Measurements from ENCODE around the gene OPN5. TPM values are rescaled to one million over a fixed set of nuclear protein-coding genes. Genes with fewer than 3 reads are reported as not detected.
"Not testable (repeated sequence)": the region's sequence is repeated elsewhere in the genome, so short reads cannot be mapped to it uniquely, and the experiment has no call there.

Gene OPN5, protein sequence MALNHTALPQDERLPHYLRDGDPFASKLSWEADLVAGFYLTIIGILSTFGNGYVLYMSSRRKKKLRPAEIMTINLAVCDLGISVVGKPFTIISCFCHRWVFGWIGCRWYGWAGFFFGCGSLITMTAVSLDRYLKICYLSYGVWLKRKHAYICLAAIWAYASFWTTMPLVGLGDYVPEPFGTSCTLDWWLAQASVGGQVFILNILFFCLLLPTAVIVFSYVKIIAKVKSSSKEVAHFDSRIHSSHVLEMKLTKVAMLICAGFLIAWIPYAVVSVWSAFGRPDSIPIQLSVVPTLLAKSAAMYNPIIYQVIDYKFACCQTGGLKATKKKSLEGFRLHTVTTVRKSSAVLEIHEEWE
- not detected in 2 replicates for total RNA-seq

DNA sequence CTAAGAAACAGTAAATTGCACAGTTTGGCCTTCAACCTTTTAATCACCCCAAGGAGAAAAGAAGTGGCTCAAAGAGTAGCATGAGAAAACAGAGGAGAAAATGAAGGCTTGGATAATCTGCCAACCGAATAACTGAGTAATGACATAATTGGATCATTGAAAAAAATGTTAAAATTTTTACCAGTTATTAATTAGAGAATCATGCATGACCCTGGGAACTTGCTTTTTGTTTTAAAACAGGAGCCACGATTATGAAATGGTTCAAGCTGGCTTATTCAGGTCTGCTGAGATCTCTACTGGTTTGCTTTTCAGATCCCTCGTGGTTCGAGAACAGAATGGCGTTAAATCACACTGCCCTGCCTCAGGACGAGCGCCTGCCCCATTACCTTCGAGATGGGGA is at the start of gene OPN5:
OPN5 (plus strand) TSS at position 301 of the 400 bp plus-strand sequence; CDS start at position 336, 35 bp downstream.
- no peak for DNase-seq (ENCODE audit: low read depth, low spot score)

DNA sequence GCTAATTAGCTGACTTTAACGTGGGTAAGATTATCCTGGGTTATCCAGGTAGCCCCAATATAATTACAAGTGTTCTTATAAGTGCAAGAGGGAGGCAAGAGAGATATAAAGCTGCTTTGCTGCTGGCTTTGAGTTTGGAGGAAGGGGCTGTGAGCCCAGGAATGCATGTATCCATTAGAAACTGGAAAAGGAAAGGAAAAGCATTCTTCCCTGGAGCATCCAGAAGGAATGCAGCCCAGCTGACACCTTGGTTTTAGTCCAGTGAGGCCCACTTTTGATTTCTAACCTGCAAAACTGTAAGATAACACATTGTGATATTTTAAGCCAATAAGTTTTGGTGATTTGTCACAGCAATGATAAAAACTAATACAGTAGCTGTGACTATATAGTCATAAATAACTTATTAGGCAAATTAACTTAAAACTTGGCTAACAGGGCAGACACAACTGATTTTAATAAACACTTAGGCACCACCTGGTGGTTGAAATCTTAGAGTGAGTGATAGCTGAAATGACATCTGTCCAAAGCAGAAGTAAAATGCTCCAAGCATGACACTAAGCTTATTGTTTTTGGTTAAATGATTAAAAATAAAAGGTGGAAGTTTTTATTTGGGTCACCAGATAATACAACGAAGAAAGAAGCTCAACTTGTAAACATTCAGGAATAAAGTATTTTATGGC is 47.8 kb upstream of the OPN5 start:
- DNase-seq (ENCODE audit: low read depth, low spot score): no peak

DNA sequence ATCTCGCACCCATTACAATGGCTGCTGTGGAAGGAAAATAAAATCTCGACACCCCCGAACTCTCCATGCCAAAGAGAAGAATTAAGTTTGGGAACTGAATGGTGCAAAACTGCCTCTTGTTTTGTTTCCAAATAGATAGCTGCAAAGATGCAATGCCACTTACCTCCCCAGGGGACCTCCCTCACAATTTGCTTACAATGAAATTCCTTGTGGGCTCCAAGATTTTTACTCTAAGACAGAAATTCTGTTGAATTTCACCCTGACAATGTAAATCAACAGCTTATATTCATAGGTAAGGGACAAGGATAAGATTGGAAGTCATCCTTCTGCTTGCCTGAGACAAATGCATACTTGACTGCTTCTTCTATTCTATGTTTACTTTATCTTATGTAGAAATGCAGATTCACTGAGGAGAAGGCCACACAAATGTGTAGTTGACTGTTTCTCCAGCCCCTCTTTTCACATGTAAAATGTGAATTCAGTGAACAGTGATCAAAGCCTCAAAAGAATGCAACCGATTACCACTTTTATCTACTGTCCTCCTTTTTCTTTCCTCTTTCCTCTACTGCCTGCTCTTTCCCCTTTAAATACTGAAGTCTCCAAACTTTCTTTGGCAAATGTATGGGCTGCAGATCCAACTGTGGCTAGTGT is 46.9 kb upstream of the OPN5 start:
- no peak for DNase-seq (ENCODE audit: low read depth, low spot score)

DNA sequence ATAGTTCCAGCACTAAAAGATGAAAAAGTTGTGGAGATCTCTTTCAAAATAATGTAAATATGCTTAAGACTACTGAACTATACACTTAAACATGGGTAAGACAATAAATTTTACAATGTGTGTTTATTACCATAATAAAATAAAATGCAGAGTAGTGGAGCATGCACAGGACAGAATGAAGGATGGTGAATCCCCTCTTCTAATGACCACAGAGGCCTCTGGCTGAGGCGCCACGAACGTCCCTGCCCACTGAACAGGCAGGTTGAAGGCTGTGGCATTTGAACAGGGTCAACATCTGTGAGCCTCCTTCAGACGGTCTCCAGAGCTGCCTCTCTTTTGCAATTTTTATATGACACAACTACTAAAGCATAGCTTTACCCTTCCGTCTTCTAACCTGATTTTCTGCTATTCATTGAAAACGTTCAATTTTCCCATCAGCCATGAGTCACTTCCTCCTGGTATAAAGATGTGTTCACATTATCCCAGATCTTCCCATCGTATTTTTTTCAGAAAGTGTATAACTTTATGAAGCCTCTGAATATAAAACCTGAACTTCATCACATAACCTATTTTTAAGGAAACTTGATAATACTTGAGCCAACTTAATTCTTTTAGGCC is 45.6 kb upstream of the OPN5 start:
- no peak for DNase-seq (ENCODE audit: low read depth, low spot score)

DNA sequence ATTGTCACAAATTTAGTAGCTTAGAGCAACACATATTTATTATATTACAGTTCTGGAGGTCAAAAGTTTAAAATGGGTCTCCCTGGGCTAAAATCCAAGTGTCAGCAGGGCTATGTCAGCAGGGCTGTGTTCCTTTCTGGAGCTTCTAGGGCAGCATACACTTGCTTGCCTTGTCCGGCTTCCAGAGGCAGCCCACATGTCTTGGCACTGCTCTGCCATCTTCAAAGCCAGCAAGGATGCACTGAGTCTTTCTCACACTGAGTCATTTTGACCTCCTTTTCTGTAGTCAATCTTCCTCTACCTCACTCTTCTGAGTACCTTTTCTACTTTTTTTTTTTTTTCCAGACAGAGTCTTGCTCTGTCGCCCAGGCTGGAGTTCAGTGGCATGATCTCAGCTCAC is 44.4 kb upstream of the OPN5 start:
- no peak for DNase-seq (ENCODE audit: low read depth, low spot score)

DNA sequence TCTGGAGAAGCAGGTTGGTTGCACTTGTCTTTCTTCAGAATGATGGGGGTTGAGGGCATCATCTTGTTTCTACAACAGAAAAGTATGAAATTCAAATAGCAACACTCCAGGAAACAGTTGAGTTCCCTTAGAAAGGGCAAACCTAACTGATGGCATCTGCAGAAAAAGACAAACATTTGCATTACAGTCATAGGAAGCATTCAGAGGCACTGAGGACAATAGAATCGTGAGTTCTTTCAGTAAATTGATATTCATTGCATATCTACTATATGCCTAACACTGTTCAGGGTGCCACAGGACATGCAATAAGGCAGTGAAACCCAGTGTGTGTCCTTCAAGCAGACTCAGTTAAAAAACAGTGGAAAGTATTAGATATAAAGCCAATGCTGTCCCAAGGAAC is 41.1 kb upstream of the OPN5 start:
- DNase-seq (ENCODE audit: low read depth, low spot score): no peak

DNA sequence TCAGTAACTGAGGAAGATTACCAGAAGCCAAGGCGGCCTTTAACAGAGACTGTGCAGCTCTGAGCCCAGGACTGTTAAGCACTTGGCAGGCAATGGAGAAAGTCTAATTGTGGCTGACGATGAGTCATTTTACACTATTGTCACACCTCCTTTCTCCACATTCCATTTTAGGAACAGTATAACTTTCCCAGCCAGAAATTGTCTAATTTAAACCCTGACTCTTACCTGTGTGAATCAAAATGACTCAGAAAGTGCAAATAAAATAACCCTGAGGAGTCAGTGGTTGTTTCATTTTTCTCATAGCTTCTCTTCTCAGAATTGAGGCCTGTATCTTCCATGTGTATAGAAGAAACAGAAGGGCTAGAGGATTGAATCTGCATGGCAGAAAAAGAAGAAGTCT is 40.0 kb upstream of the OPN5 start:
- DNase-seq (ENCODE audit: low read depth, low spot score): no peak

DNA sequence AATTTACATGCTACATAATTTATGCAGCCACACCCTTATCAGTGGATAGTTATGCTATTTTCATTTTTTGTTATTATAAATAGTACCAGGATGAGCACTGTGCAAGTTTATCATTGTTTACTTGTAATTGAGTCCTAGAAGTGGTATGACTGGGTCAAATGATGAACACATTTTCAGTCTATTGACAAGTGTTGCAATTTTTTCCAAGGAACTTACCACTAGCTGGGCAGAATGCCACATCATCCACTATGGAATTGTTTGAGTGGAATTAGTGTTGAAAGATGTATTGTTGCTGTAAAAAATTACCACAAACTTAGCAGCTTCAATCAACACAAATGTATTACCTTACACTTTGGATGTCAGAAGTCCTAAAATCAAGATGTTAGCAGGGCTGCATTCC is 38.1 kb upstream of the OPN5 start:
- no peak for DNase-seq (ENCODE audit: low read depth, low spot score)

DNA sequence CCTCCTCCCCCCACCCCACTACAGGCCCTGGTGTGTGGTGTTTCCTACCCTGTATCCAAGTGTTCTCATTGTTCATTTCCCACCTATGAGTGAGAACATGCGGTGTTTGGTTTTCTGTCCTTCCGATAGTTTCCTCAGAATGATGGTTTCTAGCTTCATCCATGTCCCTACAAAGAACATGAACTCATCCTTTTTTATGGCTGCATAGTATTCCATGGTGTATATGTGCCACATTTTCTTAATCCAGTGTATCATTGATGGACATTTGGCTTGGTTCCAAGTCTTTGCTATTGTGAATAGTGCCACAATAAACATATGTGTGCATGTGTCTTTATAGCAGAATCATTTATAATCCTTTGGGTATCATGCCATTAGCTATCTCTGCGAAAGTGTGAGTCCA is 36.6 kb upstream of the OPN5 start:
- DNase-seq (ENCODE audit: low read depth, low spot score): not testable (repeated sequence)

DNA sequence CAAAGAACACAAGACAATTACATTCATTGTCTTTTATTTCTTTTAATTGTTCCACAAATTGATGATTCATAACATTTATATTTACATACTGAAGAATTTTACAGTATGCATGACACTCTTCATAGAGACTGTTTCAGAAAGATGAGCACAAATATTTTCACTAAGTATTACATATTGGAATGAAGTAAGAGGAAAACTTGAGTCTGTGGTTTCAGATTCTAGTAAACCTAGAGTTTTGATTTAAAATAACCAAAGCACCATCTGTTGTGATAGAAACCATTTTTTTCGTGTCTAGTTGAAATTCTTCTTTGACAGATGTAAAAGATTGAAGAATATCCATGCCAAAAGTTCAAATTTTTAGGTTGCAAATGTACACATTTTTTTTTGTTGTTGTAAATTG is 32.1 kb upstream of the OPN5 start:
- no peak for DNase-seq (ENCODE audit: low read depth, low spot score)

DNA sequence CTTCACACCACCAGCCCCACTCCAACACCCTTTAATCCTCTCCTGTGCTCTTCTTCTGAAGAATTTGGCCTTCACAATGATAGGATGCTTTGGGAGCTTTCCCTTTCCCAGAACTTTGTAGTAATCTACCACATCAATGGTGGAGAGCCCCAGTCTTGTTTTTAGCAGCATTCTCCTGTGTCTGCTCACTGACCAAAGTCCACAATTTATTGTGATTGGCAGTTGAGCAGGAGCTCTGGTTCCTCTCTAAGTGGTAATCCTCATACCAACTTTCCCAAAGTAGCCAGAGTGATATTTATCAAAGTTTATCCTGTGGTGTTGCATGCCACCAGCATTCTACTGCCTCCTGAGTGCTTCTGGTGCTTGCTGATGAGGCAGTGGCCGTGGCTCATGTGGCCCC is 29.0 kb upstream of the OPN5 start:
- no peak for DNase-seq (ENCODE audit: low read depth, low spot score)

DNA sequence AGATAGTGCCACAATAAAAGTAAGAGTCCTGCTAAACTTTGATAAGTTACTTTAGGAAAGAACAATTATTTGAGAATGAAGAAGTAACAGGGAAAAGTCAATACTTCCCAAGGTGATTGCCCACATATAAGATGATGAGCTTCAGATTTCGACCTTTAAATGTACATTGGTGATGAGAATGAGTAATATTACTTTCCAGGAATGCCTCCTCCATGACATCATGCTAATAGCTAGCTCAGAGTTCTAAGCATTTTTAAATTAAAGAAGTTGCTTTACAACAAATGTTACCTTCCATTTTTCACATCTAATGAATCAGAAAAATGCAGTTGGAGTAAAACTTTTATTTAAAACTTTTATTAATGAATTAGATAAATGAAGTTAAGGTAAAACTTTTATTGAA is 22.5 kb upstream of the OPN5 start:
- DNase-seq (ENCODE audit: low read depth, low spot score): no peak

DNA sequence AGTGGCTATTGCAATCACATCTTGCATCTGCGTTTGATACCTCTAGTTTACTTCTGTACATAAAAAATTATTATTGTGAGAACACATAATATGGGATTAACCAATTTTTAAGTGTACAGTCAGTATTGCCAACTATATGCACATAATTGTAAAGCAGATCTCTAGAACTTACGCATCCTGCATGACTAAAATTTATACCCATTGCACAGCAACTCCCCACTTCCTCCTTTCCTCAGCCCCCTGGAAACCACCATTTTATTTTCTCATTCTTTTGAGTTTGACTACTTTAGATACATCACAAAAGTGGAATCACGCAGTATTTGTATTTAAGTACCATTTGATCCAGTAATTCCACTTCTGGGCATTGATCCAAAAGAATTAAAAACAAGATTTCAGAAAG is 19.3 kb upstream of the OPN5 start:
- DNase-seq (ENCODE audit: low read depth, low spot score): no peak

DNA sequence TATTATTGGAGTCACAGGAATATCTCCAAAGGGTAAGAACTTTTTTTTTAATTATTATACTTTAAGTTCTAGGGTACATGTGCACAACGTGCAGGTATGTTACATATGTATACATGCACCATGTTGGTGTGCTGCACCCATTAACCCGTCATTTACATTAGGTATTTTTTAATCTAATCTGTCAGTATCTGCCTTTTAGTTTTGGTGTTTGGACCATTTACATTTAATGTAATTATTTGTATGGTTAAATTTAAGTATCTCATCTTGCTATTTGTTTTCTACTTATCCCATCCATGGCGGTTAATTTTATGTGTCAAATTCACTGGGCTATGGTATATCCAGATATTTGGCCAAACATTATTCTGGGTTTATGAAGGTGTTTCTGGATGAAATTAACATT is 15.4 kb upstream of the OPN5 start:
- no peak for DNase-seq (ENCODE audit: low read depth, low spot score)

DNA sequence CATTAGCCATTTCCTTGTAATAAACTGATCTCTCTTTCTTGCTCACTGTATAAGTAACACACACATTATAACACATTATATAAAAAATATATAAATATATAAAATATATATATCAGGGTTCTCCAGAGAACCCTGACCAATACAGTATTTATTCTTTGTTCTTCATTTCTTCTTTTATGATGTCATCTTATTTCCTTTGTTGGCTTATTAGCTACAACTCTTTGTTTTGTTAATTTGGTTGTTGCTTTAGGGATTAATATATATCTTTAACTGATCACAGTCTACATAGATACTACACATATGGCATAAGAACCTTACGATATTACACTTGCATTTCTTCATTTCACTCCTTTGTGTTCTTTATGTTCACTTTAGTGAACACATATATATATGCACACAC is 14.7 kb upstream of the OPN5 start:
- no peak for DNase-seq (ENCODE audit: low read depth, low spot score)

DNA sequence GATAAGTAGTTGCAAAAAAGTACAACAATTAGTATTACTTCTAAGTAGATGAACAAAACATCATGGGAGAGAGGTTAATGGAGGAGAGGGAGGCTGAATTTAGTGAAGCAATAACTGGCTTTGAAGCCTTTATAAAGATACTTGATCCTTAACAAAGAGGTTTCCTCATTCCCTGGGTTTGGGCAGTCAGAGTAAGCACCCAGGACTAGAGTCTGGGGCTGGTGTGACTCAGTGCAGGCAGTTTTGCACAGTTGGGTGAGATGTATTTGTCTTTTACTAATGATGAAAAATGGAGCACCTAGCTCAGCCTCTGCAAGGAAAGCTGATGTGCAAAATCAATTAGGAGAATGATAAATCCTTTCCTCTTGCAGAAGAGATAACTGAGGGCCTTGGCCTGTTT is 11.8 kb upstream of the OPN5 start:
- DNase-seq (ENCODE audit: low read depth, low spot score): no peak

DNA sequence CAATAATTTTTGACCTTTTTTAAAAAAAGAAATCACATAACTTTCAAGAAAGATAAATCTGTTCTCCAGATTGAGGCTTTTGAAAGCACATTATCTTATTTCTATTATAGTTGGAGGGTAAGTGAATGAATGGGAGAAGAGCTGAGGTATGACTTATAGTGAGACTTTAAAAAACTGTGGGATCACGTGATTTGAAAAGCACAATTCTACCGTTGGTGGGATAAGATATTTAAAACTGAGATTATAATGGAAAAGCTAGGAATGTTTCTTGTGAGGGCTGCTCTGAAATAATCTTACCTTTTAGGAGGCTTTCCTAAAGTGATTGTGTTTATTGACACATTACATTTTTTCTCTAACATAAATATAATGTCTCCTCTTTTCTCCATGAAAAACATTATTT is 9.5 kb upstream of the OPN5 start:
- no peak for DNase-seq (ENCODE audit: low read depth, low spot score)

DNA sequence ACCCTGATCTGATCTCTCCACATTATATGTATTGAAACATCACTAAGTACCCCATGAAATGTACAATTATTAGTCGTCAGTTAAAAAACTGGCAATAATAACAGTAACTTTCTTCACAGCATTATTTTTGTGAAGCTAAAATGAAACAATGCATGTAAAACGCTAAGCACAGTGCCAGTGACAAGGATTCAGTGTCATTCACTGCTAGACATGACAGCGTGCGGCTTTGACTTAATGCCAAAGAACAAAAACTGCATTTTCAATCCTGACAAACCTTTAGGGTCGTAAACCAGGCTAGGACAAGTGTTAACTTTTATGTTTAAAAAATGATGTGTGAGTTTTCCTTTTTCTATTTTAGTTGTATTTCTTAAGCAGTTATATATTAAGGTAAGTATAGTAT is 8.8 kb upstream of the OPN5 start:
- DNase-seq (ENCODE audit: low read depth, low spot score): no peak

DNA sequence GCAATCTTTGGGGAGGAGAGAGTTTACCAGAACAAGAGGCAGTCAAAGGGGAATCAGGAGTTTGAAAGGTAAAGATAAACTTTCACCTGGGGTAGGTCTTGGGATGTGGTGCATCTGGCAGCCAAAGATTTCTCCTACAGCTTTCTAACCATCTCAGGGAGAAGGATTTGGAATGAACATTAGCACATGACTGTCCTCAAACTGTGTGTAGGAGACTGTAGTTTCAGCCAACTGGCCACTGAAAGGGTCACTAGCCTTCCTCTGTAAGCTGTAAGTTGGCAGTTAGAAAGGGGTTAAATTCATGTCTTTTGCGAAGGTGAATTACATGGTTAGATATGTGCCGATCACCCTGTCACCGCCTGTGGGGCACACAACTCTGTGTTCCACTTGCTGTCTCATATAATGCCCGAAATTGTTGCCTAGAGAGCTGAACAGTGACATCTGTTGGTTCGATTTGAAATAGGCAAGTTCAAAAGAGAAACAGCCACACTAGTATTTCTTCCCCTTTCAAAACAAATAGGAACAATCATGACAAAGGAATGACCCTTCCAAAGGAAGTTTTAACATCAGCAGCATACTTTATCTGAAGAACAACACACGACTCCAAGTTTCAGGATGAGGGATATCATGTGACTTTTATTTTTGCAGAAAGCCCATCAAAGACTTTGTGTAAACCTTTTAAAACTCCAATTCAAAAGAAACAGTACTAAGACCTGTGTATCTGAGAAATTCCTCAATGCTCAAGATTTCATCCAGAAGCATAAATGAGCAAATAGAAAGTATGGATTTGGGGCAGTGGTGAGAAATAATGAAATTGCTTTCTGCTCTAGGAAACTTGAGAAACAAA is 1.1 kb upstream of the OPN5 start:
- peak; percentile 15 for DNase-seq (ENCODE audit: low read depth, low spot score)

DNA sequence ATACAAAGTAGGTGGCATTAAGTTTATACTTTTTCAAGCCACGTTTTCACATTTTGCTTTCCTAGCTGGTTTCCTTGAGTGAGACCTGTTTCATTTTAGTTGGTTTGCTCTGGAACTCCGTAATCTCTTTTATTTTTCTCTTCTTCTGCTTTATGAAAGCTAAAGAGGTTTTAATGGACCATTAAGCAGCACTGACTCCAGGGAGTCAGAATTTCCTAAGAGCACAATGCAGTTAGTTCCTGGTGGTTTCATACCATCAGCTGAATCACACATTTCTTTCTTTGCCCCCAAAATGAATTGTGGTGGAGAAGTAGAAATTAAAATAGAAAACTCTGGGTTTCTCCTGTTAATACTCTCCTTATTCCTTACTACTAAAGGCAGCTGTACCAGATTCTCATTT is 3.4 kb downstream of the OPN5 start:
- DNase-seq (ENCODE audit: low read depth, low spot score): no peak

All from pulmonary artery endothelial cell (primary cell).